Head of caudate nucleus (tissue), 42 donors: Measurements from ENCODE around the gene INF2.
"Not testable (repeated sequence)": the region's sequence is repeated elsewhere in the genome, so short reads cannot be mapped to it uniquely, and the experiment has no call there.

Source experiments
- DNase-seq, 42 donors: peaks; one replicate each; pipeline versions ENCODE4 v3.0.0 to v3.0.0-alpha.2; 2020 to 2021; ENCODE audit warnings: mixed read lengths in 7 of 42
- intact Hi-C: fragments of 100-400 bp; cut with DNase I; formaldehyde crosslinking; loops from one replicate; pipeline ENCODE4 v1.15.0; 2022

INF2 gene

GRCh38 chr14:104724981-104725771 lies 35.8 kb downstream of the INF2 start:
- DNase-seq = peak in 28 of 42 donors; percentile 28 to 78 (median 54)
- intact Hi-C loops = no loop called here

GRCh38 chr14:104725772-104726548 lies 36.5 kb downstream of the INF2 start:
- intact Hi-C loops = no loop called here

DNA sequence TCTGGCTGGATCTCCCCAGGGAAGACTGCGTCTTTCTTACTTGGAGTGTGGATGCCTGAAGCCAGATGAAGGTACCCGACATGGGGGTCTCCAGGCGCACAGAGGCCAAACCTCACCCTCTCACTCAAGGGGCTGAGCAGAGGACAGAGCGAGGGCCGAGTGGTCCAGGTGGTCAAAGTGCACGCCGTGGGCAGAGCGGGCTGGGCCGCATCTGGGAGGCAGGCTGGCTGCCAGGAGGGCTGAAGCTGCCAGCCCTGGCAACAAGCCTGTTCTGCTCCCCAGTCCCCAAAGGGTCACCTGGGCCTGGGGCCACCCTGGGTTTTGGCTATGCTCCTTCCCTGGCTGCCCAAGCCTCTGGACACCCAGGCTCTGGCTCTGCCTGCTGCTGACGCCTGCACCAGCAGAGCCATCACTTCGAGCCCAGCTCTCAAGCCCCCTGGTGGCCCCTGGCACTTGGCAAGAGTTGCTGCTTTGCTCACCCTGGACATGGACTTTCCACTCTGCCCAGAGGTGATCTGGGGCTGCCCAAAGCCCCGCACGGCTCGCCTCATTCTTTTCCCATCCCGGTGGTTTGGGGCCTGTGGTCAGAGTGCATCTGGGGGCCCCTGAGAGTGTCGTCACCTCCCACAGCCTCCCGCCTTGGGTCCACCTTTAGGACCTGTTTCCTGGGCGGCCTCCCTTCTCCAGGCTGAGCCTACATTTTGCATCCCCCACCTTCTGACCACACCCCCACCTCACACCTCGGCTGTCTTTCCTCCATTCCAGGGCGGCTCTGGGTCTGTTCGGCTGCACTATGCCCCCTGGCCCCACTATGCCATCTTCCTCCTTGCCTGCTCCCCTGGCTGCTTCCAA lies 37.4 kb downstream of the INF2 start:
- DNase-seq = peak in 1 of 42 donors; percentile 36
- intact Hi-C loops = no loop called here

More at GRCh38 chr14:104725772-104726548, 36.5 kb downstream of the INF2 start:
- no peak for DNase-seq

- no peak for DNase-seq
- intact Hi-C loops = no loop called here
These were observed 39.2 kb downstream of the INF2 start for GRCh38 chr14:104728631-104729030.

DNA sequence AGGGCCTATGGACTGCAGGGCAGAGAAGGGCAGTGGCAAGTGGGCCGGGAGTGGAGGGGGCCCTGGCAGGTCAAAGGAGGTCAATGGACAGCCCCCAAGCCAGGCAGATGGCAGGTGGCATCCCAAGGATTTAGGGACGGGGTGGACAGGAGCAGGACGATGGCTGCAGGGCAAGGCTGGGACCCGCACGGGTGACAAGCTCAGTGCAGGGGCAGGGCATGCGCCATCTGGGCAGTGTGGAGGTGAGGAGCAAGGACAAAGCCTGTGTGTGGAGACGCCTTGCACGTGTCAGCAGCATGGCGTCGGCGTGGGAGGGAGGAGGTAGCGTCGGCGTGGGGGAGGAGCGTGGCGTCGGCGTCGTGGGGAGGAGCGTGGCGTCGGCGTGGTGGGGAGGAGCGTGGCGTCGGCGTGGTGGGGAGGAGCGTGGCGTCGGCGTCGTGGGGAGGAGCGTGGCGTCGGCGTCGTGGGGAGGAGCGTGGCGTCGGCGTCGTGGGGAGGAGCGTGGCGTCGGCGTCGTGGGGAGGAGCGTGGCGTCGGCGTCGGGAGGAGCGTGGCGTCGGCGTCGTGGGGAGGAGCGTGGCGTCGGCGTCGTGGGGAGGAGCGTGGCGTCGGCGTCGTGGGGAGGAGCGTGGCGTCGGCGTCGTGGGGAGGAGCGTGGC lies 39.9 kb downstream of the INF2 start:
- DNase-seq, intact Hi-C loops: not testable (repeated sequence)

- DNase-seq = no peak
- intact Hi-C loops = no loop called here
These were observed 40.4 kb downstream of the INF2 start for GRCh38 chr14:104729835-104730181.

DNA sequence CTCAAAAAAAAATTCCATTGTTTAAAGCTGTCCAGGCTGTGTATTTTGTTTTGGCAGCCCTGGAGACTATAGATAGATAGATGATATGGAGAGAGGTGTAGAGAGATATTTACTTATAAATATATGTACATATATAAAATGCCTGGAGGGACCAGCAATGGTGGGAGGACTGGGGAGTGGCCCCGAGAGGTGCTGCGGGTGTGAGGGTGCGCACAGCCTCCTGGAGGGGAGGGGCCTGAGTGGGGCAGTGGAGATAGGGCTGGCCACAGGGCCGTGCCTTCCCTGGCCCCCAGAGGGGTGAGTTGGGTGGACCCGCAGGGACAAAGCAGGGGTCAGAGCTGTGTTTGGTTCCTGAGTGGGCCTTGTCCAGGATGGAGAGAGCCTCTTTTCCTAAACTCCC lies 41.1 kb downstream of the INF2 start:
- no peak for DNase-seq
- intact Hi-C loops = no loop called here

- DNase-seq = no peak
- intact Hi-C loops = no loop called here
These were observed 42.2 kb downstream of the INF2 start for GRCh38 chr14:104731320-104732294.

DNA sequence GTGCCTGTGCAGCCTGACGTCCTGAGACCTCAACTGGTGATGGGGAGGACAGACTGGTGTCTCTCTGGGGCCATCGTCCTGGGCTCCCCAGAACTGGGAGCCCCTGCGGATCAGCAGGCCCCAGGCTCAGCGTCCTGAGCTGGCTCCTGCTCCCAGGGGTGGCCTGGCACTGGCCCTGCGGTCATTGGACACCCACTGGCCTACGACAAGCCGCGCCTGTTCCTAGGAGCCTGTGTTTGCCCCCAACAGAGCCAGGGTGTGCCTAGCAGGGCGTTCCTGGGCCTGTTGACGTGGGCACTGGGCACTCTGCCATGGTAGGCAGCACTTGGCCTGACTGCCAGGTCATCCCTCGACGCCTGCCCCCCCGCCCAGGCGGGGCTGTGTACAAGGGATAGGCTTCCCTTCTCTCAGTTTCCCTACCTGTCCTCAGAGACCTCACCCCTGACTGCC lies 43.0 kb downstream of the INF2 start:
- DNase-seq = peak in 5 of 42 donors; percentile 45 to 57 (median 50)
- intact Hi-C loops = no loop called here

DNA sequence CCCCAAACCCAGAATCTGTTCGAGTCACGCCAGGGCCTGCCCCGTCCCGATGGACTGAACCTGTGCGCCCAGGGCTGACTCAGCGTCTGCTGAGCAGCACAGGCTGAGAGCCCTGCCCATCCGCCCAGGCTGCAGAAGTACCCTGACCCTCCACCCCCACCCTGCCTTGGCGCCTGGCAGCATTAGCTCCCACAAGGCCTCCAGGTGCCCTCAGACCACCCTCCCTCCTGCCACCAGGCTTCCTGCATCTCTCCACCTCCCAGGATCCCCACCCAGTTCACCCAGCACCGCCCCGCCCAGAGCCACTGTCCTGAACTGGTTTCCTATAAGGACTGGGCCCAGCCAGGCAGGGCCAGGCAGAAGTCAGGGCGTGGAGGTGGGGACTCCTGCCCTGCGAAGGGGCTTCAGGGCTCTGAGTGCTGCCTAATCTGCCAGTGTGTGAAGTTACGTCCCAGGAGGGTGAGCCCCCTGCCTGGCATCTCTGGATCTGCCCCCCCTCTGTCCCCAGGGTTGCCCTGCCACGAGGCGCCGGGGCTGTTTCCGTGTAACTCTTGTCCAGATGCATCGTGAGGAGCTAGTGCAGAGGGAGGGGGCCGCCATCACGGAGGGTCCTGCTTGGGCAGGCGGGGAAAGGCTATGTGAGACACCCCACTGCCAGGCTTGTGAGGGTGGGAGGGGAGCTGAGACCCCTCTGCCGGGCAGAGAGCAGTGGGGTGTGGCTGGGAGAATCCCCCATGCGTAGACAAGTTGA lies 43.7 kb downstream of the INF2 start:
- intact Hi-C loops = no loop called here
- DNase-seq = no peak

DNA sequence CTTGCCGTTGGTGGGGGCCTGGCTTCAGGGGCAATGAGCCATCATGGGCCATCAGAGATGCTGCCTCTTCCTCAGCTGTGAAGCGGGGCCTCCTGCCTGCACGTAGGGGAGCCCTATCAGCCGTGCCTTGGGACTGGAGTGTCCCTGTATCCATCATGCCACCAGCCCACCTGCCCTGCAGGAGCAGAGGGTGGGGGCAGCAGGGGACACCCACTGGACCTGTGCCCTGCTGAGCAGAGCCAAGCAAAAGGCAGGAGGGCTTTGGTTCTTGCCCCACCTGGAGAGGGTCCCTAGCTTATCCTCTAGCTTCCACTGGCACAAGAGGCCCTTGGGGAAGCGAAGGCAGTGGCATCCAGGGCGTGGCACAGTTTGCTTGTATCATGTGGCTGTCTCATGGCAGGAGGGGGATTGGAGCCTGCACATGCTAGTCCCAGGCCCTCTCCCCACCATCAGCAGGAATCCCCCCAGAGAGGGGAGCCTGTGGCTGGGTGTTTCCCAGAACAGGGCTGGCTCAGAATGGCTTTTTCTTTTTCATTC lies 44.7 kb downstream of the INF2 start:
- no peak for DNase-seq
- intact Hi-C loops = no loop called here

DNA sequence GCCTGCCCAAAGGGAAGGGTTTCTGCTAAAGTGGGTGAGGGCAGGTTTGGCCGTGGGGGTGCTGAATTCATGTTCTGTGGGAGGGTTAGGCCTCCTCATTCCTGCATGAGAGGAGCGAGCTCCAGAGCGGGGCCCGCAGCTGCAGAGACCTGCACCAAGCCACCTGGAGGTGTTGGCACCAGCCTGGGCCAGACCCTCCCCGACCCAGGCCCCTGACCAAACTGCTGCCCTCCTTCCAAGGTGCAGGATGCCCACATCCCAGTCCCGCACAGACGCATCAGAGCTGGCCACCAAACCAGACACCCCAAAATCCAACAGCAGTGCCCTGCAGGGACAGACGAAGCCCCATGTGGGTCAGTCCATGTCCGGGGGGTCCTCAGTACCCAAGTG lies 45.2 kb downstream of the INF2 start:
- no peak for DNase-seq
- intact Hi-C loops = no loop called here

DNA sequence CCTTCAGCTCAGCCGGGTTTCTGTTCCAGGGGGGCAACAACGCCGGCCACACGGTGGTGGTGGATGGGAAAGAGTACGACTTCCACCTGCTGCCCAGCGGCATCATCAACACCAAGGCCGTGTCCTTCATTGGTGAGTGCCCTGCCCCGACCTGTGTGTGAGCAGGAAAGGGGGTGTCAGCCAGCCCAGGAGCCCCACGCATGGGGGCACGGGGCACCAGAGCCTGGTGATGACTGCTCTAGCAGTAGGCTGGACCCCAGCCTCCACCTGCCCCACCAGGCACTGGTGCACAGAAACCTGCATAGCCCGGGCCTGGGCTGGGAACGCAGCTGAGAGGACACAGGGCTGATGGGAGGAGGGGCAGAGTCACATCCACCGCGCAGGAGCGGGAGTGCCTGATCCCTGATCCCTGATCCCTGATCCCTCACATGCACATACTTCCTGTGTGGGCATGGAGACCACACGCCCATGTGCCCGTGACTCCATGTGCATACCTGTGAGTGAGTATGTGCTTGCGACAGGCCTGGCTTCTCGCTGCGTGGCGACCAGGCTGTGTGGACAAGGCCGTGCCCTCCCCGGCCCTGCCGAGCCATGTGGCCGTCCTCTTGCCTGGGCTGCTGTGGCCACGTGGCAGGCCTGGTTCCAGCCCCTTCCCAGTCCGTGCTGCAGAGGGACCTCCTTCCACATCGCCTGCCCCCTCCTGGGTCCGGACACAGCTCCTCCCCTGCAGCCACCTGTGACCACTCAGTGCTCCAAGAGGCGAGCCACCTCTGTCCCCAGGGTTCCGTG lies 45.8 kb downstream of the INF2 start:
- no peak for DNase-seq
- intact Hi-C loops = no loop called here

DNA sequence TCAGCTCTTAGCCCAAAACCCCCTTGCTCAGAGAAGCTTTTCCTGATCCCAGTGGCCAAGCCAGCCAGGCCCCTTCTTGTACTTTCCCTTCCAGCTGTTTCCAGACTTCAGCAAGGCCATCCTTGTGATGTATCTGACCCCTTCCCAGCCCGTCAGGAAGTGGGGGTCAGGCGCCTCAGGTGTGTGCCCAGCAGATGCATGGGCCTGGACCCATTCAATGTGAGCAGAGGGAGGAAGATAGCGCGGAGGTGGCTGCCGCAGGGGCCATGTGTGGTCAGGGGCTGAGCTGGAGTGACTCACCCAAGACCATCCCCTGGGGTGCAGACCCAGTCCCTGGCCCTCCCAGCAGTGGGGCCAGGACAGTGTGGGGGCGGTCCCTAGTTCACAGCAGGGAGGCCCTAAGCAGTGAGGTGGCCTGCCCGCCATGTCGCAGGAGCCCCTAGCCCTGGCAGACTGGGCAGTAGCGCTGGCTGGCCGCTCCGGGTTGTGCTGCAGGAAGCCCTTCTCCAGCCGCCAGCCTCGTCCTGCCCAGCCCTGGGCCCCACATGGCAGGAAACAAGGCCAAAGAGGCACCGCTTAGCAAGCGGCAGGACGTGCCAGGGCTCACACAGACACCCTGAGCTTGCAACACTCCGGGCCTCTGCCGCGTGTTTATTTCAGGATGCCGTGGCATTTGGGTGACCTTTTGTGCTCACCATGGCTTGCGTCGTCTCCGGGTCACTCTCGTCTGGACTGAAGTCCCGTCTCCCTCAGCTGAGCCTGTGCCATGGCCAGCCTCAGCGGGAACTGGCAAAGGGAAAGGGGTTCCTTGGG lies 46.6 kb downstream of the INF2 start:
- DNase-seq = peak; percentile 39 to 91 (median 72)

GRCh38 chr14:104738375-104739019 lies 49.1 kb downstream of the INF2 start:
- intact Hi-C loops = no loop called here
- no peak for DNase-seq

More for the DNA sequence above, 46.6 kb downstream of the INF2 start:
- intact Hi-C loops = no loop called here
